HUES48 (cell line): Measurements from ENCODE around the gene FHL1.
"Not testable (repeated sequence)": the region's sequence is repeated elsewhere in the genome, so short reads cannot be mapped to it uniquely, and the experiment has no call there.

Experiments used
- H3K27ac ChIP-seq: one replicate; pipeline ENCODE4 v1.7.0; 2013; ENCODE audit warnings: low read depth, low read length, inconsistent platforms
- H3K27me3 ChIP-seq: 2 replicates; pipeline ENCODE4 v1.6.1; 2013; ENCODE audit warnings: mild to moderate bottlenecking, low read length; ENCODE audit not compliant: control insufficient read depth, insufficient read depth
- H3K36me3 ChIP-seq: 2 replicates; pipeline ENCODE4 v1.6.1; 2013; ENCODE audit warnings: low read length; ENCODE audit not compliant: control insufficient read depth, insufficient read depth
- H3K4me1 ChIP-seq: 2 replicates; pipeline ENCODE4 v1.6.1; 2013; ENCODE audit warnings: mild to moderate bottlenecking, low read length; ENCODE audit not compliant: control insufficient read depth, insufficient read depth
- H3K4me3 ChIP-seq: 2 replicates; pipeline ENCODE4 v1.5.1; 2013; ENCODE audit warnings: mild to moderate bottlenecking, low read depth, low read length
- H3K9ac ChIP-seq: 2 replicates; pipeline ENCODE4 v1.6.1; 2013; ENCODE audit warnings: mild to moderate bottlenecking, low read depth, low read length, moderate library complexity
- H3K9me3 ChIP-seq: 2 replicates; pipeline ENCODE4 v1.6.1; 2013; ENCODE audit warnings: low read length; ENCODE audit not compliant: control insufficient read depth, insufficient read depth

FHL1 gene

GRCh38 chrX:136167989-136168388, 20.7 kb downstream of the FHL1 start:
- not testable (repeated sequence) for H3K9me3 ChIP-seq, H3K9ac ChIP-seq, H3K27me3 ChIP-seq, H3K27ac ChIP-seq, H3K36me3 ChIP-seq, H3K4me3 ChIP-seq
- peaks cover 65% of the 10 kb centered on the region for H3K4me1 ChIP-seq

DNA sequence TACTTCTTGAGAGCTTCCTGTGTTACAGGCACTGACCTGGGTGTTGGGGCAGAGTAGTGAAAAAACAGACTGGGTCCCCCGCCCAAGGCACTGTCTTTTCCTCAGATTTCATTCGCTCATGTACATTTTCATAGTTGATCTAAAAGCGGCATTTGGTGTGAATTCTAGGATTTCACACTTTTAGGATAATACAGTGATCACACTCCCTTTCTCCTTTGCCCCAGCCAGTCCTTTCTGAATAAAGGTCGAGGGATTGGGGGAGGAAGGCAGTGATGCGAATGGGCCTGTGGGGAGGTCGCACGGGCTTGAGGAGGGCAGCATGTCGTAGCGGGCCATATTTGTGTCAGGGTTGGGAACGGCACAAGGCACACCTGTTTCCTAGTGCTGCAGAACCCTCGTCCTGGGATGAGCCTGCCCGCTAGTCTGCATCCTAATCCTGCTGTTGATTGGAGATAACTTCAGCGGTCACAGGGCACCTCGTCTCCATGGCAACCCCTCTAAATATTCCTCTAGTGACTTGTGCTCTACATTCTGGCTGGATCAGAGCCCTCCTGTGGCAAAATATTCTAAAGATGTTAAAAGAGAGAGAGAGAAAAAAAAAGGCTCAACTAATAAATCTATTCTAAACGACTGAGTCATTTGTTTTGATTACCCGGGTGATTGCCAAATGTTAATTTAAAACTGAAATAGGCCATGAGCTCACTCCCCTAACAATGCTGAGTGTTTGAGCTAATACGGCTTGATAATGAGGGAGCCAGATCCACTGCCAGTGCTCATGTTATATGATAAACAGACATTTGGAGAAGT, 21.8 kb downstream of the FHL1 start:
- Histone ChIP-seq H3K9me3 (no peaks in the 10 kb centered on the region), H3K36me3 (peaks cover 3% of the 10 kb centered on the region; the same call in 1 of the 2 replicates), H3K4me1 (peaks cover 65% of the 10 kb centered on the region), H3K9ac (peak overlapping the region; percentile 34; the same call in 1 of the 2 replicates), H3K4me3 (no peak overlapping the region), H3K27me3 (no peaks in the 10 kb centered on the region), H3K27ac (peak overlapping the region; percentile 49)

GRCh38 chrX:136170139-136170800, 22.9 kb downstream of the FHL1 start:
- Histone ChIP-seq H3K36me3 (peaks cover 3% of the 10 kb centered on the region; the same call in 1 of the 2 replicates), H3K27me3 (no peaks in the 10 kb centered on the region), H3K9ac (no peak overlapping the region), H3K4me1 (peaks cover 56% of the 10 kb centered on the region), H3K27ac (peak overlapping the region; percentile 49), H3K9me3 (no peaks in the 10 kb centered on the region), H3K4me3 (no peak overlapping the region)

DNA sequence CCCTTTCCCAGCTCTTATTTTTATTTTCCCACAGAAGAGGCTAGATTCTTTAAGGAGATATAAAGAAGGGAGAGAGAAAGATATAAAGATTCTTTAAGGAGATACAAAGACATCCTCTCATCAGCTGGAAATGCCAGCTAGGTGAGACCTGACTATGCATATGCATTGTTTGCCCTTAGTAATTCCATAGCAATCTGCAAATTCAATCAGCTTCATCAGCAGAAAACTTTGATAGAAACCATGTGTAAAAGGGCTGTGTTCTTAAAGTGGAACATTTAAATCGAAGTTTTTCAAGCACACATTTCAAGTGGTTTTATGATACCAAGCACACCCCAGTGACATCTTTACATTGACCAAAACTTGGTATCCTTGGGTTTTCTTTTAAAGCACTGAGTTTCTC, 24.1 kb downstream of the FHL1 start:
- H3K4me3 ChIP-seq, result no peak overlapping the region
- H3K4me1 ChIP-seq, result peaks cover 44% of the 10 kb centered on the region
- H3K9ac ChIP-seq, result no peak overlapping the region
- no peaks in the 10 kb centered on the region for H3K27me3 ChIP-seq
- H3K36me3 ChIP-seq, result peaks cover 9% of the 10 kb centered on the region
- no peaks in the 10 kb centered on the region for H3K9me3 ChIP-seq
- H3K27ac ChIP-seq, result no peak overlapping the region

GRCh38 chrX:136176399-136176825, 29.1 kb downstream of the FHL1 start:
- Histone ChIP-seq H3K9ac (no peak overlapping the region), H3K27me3 (no peaks in the 10 kb centered on the region; the same call in 1 of the 2 replicates), H3K4me1 (peaks cover 2% of the 10 kb centered on the region; the same call in 1 of the 2 replicates), H3K27ac (no peak overlapping the region), H3K9me3 (no peaks in the 10 kb centered on the region), H3K4me3 (no peak overlapping the region), H3K36me3 (peaks cover 9% of the 10 kb centered on the region)

DNA sequence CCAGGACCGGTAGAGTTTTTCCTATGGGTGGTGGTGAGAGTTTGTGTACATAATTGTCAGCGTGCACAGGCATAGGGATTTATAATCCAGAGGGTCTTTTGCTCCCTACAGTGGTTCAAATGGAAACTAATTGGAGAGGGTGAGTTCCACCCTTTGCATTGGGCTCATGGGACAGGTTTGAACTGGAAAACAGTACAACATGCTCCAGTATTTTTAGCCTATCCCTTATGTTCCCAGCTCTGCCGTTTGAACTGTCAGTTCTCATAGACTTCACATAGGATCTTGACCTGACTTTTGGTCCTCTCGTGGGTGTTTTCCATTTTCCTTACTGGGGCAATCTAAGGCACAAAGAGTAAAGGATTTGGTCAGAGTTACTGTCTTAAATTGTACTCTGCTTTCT, 31.8 kb downstream of the FHL1 start:
- no peak overlapping the region for H3K9ac ChIP-seq
- no peak overlapping the region for H3K4me3 ChIP-seq
- H3K27me3 ChIP-seq, result no peaks in the 10 kb centered on the region; the same call in 1 of the 2 replicates
- H3K36me3 ChIP-seq, result peaks cover 6% of the 10 kb centered on the region; the same call in 1 of the 2 replicates
- no peak overlapping the region for H3K27ac ChIP-seq
- no peaks in the 10 kb centered on the region for H3K9me3 ChIP-seq
- no peaks in the 10 kb centered on the region for H3K4me1 ChIP-seq

GRCh38 chrX:136182414-136182813, 35.1 kb downstream of the FHL1 start:
- Histone ChIP-seq H3K27me3 (no peaks in the 10 kb centered on the region; the same call in 1 of the 2 replicates), H3K9ac (no peak overlapping the region), H3K36me3 (no peaks in the 10 kb centered on the region), H3K4me3 (no peak overlapping the region), H3K27ac (no peak overlapping the region), H3K4me1 (no peaks in the 10 kb centered on the region), H3K9me3 (no peaks in the 10 kb centered on the region)

GRCh38 chrX:136183172-136183571, 35.8 kb downstream of the FHL1 start:
- no peaks in the 10 kb centered on the region for H3K36me3 ChIP-seq
- H3K27ac ChIP-seq, result no peak overlapping the region
- no peaks in the 10 kb centered on the region for H3K9me3 ChIP-seq
- H3K4me1 ChIP-seq, result no peaks in the 10 kb centered on the region
- H3K4me3 ChIP-seq, result no peak overlapping the region
- no peaks in the 10 kb centered on the region; the same call in 1 of the 2 replicates for H3K27me3 ChIP-seq
- no peak overlapping the region for H3K9ac ChIP-seq

- no peak overlapping the region for H3K4me3 ChIP-seq
- no peak overlapping the region for H3K27ac ChIP-seq
Measured at GRCh38 chrX:136183917-136184316, 36.6 kb downstream of the FHL1 start.

GRCh38 chrX:136185401-136186022, 38.2 kb downstream of the FHL1 start:
- H3K9ac ChIP-seq, result no peak overlapping the region
- no peak overlapping the region for H3K27ac ChIP-seq

More at GRCh38 chrX:136183917-136184316, 36.6 kb downstream of the FHL1 start:
- no peak overlapping the region for H3K9ac ChIP-seq
- H3K36me3 ChIP-seq, result no peaks in the 10 kb centered on the region
- H3K9me3 ChIP-seq, result no peaks in the 10 kb centered on the region
- no peaks in the 10 kb centered on the region for H3K4me1 ChIP-seq
- no peaks in the 10 kb centered on the region; the same call in 1 of the 2 replicates for H3K27me3 ChIP-seq

DNA sequence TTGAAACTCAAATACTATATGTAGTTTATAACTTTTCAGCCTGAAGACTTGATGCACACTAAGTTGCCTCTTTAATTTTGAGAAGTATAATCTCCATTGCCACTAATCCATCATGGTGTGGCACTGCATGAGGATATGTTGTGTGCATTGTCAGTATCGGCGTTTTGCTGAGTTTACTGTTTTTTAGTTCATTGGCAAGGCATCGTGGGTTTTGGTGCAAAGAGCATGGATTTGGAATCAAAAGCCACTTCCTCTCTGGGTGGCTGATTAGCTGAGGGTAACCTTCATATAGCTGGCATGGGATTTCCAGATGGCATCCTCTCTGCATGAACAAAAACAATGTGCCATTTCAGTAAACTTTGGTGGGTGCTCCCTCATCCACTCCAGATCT, 38.7 kb downstream of the FHL1 start:
- Histone ChIP-seq H3K27ac (no peak overlapping the region), H3K27me3 (no peaks in the 10 kb centered on the region), H3K36me3 (no peaks in the 10 kb centered on the region), H3K9me3 (no peaks in the 10 kb centered on the region), H3K4me1 (no peaks in the 10 kb centered on the region), H3K4me3 (no peak overlapping the region), H3K9ac (no peak overlapping the region)

More at GRCh38 chrX:136185401-136186022, 38.2 kb downstream of the FHL1 start:
- Histone ChIP-seq H3K27me3 (no peaks in the 10 kb centered on the region), H3K9me3 (no peaks in the 10 kb centered on the region), H3K36me3 (no peaks in the 10 kb centered on the region), H3K4me1 (no peaks in the 10 kb centered on the region), H3K4me3 (no peak overlapping the region)
